ENCODE results near the gene GRIK4. TPM values are rescaled to one million over a fixed set of nuclear protein-coding genes. Genes with fewer than 3 reads are reported as not detected.

Gene GRIK4
- total RNA-seq, 1 experiment from 2014 or later, result 3.3 TPM

GRCh38 chr11:120499859-120500258 lies 11.7 kb upstream of the GRIK4 start:
- Mint-ChIP-seq H3K27ac (no peak overlapping the region), H3K4me1 (peaks cover 67% of the 10 kb centered on the region), H3K9me3 (no peaks in the 10 kb centered on the region), H3K27me3 (ENCODE audit: low read depth) (no peaks in the 10 kb centered on the region), H3K36me3 (no peaks in the 10 kb centered on the region), H3K4me3 (no peak overlapping the region)
- DNase-seq (ENCODE audit: low spot score) (no peak), ATAC-seq (no peak)
- POLR2A ChIA-PET, result no interaction called here
- CTCF ChIA-PET, result interaction anchor here (0.8 to 3.2 kb wide), 6 partner anchors 11 to 198 kb away, joined by 3 to 12 read pairs (median 4); partner anchors contain the start of genes ARHGEF12 and GRIK4
- TF ChIP-seq, protein P1, sequence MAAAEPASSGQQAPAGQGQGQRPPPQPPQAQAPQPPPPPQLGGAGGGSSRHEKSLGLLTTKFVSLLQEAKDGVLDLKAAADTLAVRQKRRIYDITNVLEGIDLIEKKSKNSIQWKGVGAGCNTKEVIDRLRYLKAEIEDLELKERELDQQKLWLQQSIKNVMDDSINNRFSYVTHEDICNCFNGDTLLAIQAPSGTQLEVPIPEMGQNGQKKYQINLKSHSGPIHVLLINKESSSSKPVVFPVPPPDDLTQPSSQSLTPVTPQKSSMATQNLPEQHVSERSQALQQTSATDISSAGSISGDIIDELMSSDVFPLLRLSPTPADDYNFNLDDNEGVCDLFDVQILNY (CRISPR knock-in tag; IDR thresholded peaks at IDR 0.05), result no peak
- TF ChIP-seq, protein P2, sequence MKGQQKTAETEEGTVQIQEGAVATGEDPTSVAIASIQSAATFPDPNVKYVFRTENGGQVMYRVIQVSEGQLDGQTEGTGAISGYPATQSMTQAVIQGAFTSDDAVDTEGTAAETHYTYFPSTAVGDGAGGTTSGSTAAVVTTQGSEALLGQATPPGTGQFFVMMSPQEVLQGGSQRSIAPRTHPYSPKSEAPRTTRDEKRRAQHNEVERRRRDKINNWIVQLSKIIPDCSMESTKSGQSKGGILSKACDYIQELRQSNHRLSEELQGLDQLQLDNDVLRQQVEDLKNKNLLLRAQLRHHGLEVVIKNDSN (CRISPR knock-in tag; IDR thresholded peaks at IDR 0.05), result no peak
- no peak for TF ChIP-seq ZBTB21 (CRISPR knock-in tag; IDR thresholded peaks at IDR 0.05; ENCODE audit: borderline replicate concordance)
- TF ChIP-seq SP1 (CRISPR knock-in tag; conservative IDR thresholded peaks at IDR 0.05), result no peak
- no peak for TF ChIP-seq MXD4 (CRISPR knock-in tag; IDR thresholded peaks at IDR 0.05; ENCODE audit: borderline replicate concordance)
- TF ChIP-seq ARID4B (CRISPR knock-in tag; IDR thresholded peaks at IDR 0.05; ENCODE audit: borderline replicate concordance), result no peak
- TF ChIP-seq TEAD4 (CRISPR knock-in tag; IDR thresholded peaks at IDR 0.05), result no peak
- TF ChIP-seq, protein P3, sequence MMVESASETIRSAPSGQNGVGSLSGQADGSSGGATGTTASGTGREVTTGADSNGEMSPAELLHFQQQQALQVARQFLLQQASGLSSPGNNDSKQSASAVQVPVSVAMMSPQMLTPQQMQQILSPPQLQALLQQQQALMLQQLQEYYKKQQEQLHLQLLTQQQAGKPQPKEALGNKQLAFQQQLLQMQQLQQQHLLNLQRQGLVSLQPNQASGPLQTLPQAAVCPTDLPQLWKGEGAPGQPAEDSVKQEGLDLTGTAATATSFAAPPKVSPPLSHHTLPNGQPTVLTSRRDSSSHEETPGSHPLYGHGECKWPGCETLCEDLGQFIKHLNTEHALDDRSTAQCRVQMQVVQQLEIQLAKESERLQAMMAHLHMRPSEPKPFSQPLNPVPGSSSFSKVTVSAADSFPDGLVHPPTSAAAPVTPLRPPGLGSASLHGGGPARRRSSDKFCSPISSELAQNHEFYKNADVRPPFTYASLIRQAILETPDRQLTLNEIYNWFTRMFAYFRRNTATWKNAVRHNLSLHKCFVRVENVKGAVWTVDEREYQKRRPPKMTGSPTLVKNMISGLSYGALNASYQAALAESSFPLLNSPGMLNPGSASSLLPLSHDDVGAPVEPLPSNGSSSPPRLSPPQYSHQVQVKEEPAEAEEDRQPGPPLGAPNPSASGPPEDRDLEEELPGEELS (CRISPR knock-in tag; IDR thresholded peaks at IDR 0.05), result no peak
- TF ChIP-seq ATF6 (CRISPR knock-in tag; IDR thresholded peaks at IDR 0.05), result no peak
- TF ChIP-seq ZNF423 (CRISPR knock-in tag; IDR thresholded peaks at IDR 0.05), result no peak
- TF ChIP-seq RORB (CRISPR knock-in tag; IDR thresholded peaks at IDR 0.05), result no peak
- no peak for TF ChIP-seq ZNF232 (CRISPR knock-in tag; IDR thresholded peaks at IDR 0.05)
- no peak for TF ChIP-seq GABPB1 (CRISPR knock-in tag; IDR thresholded peaks at IDR 0.05)

DNA sequence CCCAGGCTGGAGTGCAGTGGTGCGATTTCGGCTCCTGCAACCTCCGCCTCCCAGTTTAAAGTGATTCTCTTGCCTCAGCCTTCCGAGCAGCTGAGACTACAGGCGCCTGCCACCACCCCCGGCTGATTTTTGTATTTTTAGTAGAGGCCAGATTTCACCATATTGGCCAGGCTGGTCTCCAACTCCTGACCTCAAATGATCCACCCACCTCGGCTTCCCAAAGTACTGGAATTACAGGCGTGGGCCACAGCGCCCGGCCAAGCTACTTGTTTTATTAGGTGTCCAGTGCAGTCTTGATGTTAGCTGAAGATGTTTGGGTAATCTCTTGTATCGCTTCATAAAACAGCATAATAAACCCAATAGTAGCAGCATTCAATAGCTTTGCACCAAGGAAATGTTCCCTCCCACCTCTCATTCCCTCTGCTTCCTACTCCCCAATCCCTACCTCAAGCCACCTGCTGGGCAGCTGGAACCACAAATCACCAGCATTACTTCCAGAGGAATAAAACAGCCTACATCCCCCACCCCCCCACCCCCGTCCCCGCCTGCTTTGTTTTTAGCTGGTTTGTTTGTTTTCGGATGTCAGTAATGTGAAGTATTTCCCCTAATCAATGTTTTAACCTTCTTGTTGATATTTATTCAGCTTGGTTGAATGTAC lies 11.0 kb upstream of the GRIK4 start:
- Mint-ChIP-seq H3K4me3 (no peak overlapping the region), H3K4me1 (peaks cover 65% of the 10 kb centered on the region), H3K27me3 (ENCODE audit: low read depth) (no peaks in the 10 kb centered on the region), H3K36me3 (no peaks in the 10 kb centered on the region), H3K9me3 (no peaks in the 10 kb centered on the region), H3K27ac (peak overlapping the region; percentile 21; the same call in 1 of the 2 replicates)
- ChIA-PET CTCF (interaction anchor here (0.6 to 3.2 kb wide), 9 partner anchors 10 to 302 kb away, joined by 3 to 12 read pairs (median 4); partner anchors contain the start of genes ARHGEF12 and GRIK4), POLR2A (no interaction called here)
- no peak for DNase-seq (ENCODE audit: low spot score)
- peak; percentile 41; the same call in 1 of the 2 replicates for ATAC-seq
- TF ChIP-seq MYBL2 (CRISPR knock-in tag; IDR thresholded peaks at IDR 0.05) (no peak), IRF2 (CRISPR knock-in tag; IDR thresholded peaks at IDR 0.05; ENCODE audit: borderline replicate concordance, low read depth) (no peak)
- TF ChIP-seq, protein P4, sequence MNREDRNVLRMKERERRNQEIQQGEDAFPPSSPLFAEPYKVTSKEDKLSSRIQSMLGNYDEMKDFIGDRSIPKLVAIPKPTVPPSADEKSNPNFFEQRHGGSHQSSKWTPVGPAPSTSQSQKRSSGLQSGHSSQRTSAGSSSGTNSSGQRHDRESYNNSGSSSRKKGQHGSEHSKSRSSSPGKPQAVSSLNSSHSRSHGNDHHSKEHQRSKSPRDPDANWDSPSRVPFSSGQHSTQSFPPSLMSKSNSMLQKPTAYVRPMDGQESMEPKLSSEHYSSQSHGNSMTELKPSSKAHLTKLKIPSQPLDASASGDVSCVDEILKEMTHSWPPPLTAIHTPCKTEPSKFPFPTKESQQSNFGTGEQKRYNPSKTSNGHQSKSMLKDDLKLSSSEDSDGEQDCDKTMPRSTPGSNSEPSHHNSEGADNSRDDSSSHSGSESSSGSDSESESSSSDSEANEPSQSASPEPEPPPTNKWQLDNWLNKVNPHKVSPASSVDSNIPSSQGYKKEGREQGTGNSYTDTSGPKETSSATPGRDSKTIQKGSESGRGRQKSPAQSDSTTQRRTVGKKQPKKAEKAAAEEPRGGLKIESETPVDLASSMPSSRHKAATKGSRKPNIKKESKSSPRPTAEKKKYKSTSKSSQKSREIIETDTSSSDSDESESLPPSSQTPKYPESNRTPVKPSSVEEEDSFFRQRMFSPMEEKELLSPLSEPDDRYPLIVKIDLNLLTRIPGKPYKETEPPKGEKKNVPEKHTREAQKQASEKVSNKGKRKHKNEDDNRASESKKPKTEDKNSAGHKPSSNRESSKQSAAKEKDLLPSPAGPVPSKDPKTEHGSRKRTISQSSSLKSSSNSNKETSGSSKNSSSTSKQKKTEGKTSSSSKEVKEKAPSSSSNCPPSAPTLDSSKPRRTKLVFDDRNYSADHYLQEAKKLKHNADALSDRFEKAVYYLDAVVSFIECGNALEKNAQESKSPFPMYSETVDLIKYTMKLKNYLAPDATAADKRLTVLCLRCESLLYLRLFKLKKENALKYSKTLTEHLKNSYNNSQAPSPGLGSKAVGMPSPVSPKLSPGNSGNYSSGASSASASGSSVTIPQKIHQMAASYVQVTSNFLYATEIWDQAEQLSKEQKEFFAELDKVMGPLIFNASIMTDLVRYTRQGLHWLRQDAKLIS (CRISPR knock-in tag; IDR thresholded peaks at IDR 0.05; ENCODE audit: borderline replicate concordance), result no peak
- TF ChIP-seq, protein P3 (CRISPR knock-in tag; IDR thresholded peaks at IDR 0.05), result no peak

All from WTC11 (cell line).